ENCODE measurements around the gene C19orf47. TPM values are rescaled to one million over a fixed set of nuclear protein-coding genes. Genes with fewer than 3 reads are reported as not detected.

C19orf47 gene
- total and polyA plus RNA-seq, 11 donors = 99.1 to 314 (median 149) TPM

- DNase-seq (no peak), ATAC-seq (no peak)
- TF ChIP-seq POLR2A (IDR thresholded peaks at IDR 0.05) (no peak), CTCF (IDR thresholded peaks at IDR 0.05) (no peak)
- Histone ChIP-seq H3K9me3 (no peaks in the 10 kb centered on the region), H3K27ac (peak overlapping the region in 5 of 12 donors; percentile 15 to 99 (median 96)), H3K27me3 (no peaks in the 10 kb centered on the region), H3K4me1 (peaks cover 0 to 36% (median 29%) of the 10 kb centered on the region in 12 donors), H3K4me3 (no peak overlapping the region), H3K36me3 (no peaks in the 10 kb centered on the region)
- WGBS, 4 donors = 86 to 90% (median 89%) methylated on average over 8 of the region's 8 CpGs
- intact Hi-C loops (cut with DNase I) = loop anchor here in 2 of 10 donors (5.0 to 10.0 kb wide), 2 partner anchors 315 to 318 kb away; partner anchors contain the start of gene LTBP4 (in 2 of the 2)
These were observed 61.2 kb downstream of the C19orf47 start for GRCh38 chr19:40286971-40287421.

- peak overlapping the region in 10 of 12 donors; percentile 39 to 99 (median 96) for H3K27ac ChIP-seq
- H3K27me3 ChIP-seq = no peaks in the 10 kb centered on the region
- H3K9me3 ChIP-seq = no peaks in the 10 kb centered on the region
- H3K36me3 ChIP-seq = no peaks in the 10 kb centered on the region
- H3K4me3 ChIP-seq = peak overlapping the region in 10 of 12 donors; percentile 39 to 99 (median 83)
- no peak for TF ChIP-seq POLR2A (IDR thresholded peaks at IDR 0.05)
- no peak for TF ChIP-seq CTCF (IDR thresholded peaks at IDR 0.05)
- WGBS, 4 donors = 70 to 81% (median 76%) methylated on average over 16 of the region's 16 CpGs
- intact Hi-C loops (cut with DNase I) = loop anchor here in 2 of 10 donors (5.0 to 10.0 kb wide), 2 partner anchors 316 to 318 kb away; partner anchors contain the start of gene LTBP4 (in 2 of the 2)
- ATAC-seq (no peak), DNase-seq (no peak)
- H3K4me1 ChIP-seq = peaks cover 0 to 42% (median 35%) of the 10 kb centered on the region in 12 donors
These were observed 61.8 kb downstream of the C19orf47 start for GRCh38 chr19:40286235-40286970.

- 14 to 25% (median 15%) methylated on average over 27 to 42 of the region's 42 CpGs for whole genome bisulfite sequencing, 4 donors
- peak overlapping the region; percentile 73 to 99 (median 87) for H3K4me3 ChIP-seq
- ATAC-seq (peak; percentile 96 to 99 (median 97)), DNase-seq (peak; percentile 98 to 99 (median 99))
- intact Hi-C loops (cut with DNase I) = loop anchor here in 2 of 10 donors (5.0 to 10.0 kb wide), 2 partner anchors 317 to 319 kb away; partner anchors contain the start of gene LTBP4 (in 2 of the 2)
- no peaks in the 10 kb centered on the region for H3K27me3 ChIP-seq
- H3K27ac ChIP-seq = peak overlapping the region; percentile 87 to 99 (median 96)
- TF ChIP-seq CTCF (IDR thresholded peaks at IDR 0.05) = peak in 1 of 12 donors; percentile 18
- peak in 1 of 2 donors; percentile 34 for TF ChIP-seq POLR2A (IDR thresholded peaks at IDR 0.05)
- no peaks in the 10 kb centered on the region for H3K9me3 ChIP-seq
- peaks cover 0 to 50% (median 43%) of the 10 kb centered on the region in 12 donors for H3K4me1 ChIP-seq
- H3K36me3 ChIP-seq = no peaks in the 10 kb centered on the region
These were observed 62.6 kb downstream of the C19orf47 start for GRCh38 chr19:40285353-40286234.
